VCaP (cell line): ENCODE data around the gene NRIP2.

Experiments
- H3K27ac ChIP-seq: fragments of 450-650 bp; 2 replicates; pipeline ENCODE4 v1.5.1; 2017
- TF ChIP-seq, protein P1 (sequence below): fragments of 450-650 bp; conservative IDR thresholded peaks from 2 replicates; pipeline ENCODE4 v1.5.1; 2017; ENCODE audit warnings: mild to moderate bottlenecking, moderate library complexity

The NRIP2 gene

DNA sequence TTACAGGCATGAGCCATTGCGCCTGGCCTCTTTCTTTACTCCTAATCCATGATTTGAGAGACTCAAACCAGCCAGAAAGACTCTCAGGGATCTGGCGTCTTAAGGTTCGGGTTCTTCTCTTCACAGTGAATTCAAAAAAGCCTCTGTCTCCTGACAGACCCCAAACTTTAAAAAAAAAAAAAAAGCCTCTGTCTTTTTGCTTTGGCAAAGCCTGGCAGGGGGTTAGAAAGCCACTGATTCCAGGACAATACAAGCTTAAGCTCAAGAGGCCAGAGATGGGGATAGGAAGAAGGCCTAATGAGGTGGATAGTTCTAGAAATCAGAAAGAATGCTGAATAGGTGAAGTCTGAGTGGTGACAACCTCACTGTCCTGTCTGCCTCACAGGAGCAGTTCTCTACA is 8.8 kb downstream of the NRIP2 start:
- H3K27ac ChIP-seq = no peak overlapping the region
- TF ChIP-seq, protein P1, sequence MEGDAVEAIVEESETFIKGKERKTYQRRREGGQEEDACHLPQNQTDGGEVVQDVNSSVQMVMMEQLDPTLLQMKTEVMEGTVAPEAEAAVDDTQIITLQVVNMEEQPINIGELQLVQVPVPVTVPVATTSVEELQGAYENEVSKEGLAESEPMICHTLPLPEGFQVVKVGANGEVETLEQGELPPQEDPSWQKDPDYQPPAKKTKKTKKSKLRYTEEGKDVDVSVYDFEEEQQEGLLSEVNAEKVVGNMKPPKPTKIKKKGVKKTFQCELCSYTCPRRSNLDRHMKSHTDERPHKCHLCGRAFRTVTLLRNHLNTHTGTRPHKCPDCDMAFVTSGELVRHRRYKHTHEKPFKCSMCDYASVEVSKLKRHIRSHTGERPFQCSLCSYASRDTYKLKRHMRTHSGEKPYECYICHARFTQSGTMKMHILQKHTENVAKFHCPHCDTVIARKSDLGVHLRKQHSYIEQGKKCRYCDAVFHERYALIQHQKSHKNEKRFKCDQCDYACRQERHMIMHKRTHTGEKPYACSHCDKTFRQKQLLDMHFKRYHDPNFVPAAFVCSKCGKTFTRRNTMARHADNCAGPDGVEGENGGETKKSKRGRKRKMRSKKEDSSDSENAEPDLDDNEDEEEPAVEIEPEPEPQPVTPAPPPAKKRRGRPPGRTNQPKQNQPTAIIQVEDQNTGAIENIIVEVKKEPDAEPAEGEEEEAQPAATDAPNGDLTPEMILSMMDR = no peak

DNA sequence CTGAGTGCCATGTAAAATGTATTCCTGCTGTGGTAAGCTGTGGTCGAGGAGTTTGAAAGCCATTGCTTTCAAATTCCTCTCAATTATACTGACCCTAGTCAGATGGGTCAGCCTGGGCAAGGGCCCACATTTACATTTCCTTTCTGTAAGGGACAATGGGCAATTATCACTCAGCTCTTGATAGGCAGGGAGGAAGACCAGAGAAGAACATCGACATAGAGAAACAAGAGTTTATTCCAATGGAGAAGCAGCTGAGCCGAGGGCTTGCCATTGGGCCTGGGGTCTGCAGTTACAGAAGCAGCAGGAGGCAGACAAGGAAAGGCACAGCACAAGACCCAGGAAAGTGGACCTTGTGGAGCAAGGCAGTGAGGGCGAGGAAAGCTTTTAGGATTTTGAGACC is 9.7 kb downstream of the NRIP2 start:
- H3K27ac ChIP-seq = no peak overlapping the region
- TF ChIP-seq, protein P1 = no peak

DNA sequence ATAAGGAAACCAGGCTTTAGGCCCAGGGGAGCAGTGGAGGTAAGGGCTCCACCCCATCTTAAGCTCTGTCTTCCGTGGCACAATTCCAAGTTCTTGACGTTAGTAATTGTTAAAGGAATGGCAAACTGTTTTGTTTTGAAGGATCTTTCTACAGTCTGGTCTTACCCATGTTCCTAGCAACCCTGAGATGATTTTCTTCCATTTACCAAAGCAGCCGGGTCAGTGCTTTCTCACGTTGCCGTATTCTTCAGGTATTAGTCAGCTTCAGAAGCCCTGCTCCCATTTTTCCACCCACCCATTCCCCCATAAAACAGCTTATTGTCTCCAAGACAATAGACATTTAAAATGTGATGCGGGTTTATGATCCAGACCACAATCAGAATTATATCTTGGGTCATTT is 10.3 kb downstream of the NRIP2 start:
- no peak overlapping the region for H3K27ac ChIP-seq
- TF ChIP-seq, protein P1 = no peak

DNA sequence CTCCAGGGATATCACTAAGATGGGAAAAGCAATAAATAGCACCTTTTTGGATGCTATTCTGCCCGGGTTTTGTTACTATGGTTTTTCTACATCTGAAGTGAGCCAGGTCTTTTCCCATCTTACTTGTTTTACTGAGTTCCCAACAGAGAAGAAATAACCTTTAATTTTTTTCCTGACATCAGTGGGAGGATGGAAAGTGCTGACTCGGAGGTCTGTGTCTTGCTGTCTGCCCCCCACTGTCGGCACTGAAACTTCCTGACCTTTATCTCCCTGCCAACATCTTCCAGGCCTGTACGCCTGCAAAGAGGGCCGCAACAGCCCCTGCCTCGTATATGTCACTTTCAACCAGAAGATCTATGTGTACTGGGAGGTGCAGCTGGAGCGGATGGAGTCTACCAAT is 11.4 kb downstream of the NRIP2 start:
- H3K27ac ChIP-seq = no peak overlapping the region
- TF ChIP-seq, protein P1 = no peak

DNA sequence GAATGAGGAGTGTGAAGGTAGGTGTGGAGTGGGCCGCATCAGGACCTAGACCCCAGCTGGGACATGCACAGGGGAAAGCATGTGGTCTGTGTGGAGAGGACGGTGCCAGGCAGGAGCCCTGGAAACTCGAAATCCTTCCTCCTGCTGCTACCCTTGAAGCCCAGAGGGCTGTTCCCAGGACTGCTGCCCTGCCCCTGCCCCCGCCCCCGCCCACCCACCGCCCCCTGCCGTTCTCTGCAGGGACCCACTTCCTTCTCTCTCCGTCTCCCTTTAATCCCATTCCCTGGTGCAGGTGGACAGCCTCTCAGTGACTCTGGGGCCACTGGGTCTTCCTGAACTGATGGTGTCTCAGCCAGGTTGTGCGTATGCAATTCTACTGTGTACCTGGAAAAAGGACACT is 14.4 kb downstream of the NRIP2 start:
- no peak overlapping the region for H3K27ac ChIP-seq
- TF ChIP-seq, protein P1 = no peak

DNA sequence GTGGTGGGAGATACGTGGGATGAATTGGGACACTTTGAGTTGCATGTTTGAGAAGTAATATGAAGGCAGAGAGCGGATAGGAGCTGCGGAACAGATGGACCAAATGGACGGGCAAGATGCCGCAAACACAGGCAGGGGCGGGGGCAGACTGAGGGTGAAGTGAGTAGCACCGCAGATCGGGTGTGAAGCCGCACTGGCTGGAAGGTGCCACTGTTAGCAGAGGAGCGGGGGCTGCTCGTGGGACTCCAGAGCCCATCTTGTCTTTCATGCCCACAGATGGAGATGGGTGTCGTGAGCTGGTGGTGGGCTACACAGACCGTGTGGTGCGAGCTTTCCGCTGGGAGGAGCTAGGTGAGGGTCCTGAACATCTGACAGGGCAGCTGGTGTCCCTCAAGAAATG is 15.0 kb downstream of the NRIP2 start:
- H3K27ac ChIP-seq = no peak overlapping the region
- TF ChIP-seq, protein P1 = no peak

DNA sequence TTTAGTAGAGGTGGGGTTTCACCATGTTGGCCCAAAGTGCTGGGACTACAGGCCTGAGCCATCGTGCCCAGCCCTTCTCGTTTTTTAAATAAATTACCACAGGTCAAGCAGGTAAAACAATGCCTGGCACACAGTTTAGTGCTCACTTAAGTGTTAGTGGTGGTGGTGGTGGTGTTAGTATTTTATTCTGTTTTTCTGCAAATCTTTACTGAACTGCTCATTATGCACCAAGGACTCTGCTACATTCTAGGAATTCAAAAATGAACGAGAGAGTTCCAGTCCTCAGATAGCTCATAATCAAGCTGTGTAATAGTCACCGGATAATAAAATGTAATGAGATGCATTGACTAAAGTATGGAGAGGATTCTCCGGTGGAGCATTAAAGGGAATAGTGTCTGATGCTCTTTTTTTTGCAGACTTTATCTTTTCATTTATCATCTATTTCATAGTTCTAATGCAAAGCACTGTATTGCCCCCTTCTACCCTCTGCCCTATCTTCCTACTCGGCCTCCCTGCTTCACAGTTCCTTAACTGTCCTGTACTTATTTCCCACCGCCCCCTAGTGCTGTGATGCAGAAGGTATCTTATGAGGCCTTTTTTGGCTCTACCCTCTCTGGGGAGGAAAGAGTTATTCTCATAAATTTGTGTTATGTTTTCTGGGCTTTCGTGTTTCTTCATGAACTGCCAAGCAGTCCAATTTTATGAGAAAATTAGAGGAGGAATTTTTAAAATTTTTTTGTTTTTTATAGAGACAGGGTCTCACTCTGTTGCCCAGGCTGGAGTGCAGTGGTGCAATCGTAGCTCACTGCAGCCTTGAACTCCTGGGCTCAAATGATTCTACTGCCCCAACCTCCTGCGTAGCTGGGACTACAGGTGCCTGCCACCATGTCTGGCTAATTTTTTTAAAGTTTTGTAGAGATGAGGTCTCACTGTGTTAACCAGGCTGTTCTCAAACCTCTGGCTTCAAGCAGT is 21.3 kb downstream of the NRIP2 start:
- TF ChIP-seq, protein P1 = peak; percentile 88
- H3K27ac ChIP-seq = peak overlapping the region; percentile 95
